HG02798 (cell line): ENCODE data around the gene MAP3K5.

Source experiments
- ATAC-seq: cut with Tn5 transposase; IDR thresholded peaks from one replicate; pipeline ENCODE4 v1.9.1; 2021; ENCODE audit warnings: mild to moderate bottlenecking; ENCODE audit not compliant: unreplicated experiment, poor library complexity

MAP3K5 gene

GRCh38 chr6:136656121-136656520 lies 136.2 kb downstream of the MAP3K5 start:
- no peak for ATAC-seq

DNA sequence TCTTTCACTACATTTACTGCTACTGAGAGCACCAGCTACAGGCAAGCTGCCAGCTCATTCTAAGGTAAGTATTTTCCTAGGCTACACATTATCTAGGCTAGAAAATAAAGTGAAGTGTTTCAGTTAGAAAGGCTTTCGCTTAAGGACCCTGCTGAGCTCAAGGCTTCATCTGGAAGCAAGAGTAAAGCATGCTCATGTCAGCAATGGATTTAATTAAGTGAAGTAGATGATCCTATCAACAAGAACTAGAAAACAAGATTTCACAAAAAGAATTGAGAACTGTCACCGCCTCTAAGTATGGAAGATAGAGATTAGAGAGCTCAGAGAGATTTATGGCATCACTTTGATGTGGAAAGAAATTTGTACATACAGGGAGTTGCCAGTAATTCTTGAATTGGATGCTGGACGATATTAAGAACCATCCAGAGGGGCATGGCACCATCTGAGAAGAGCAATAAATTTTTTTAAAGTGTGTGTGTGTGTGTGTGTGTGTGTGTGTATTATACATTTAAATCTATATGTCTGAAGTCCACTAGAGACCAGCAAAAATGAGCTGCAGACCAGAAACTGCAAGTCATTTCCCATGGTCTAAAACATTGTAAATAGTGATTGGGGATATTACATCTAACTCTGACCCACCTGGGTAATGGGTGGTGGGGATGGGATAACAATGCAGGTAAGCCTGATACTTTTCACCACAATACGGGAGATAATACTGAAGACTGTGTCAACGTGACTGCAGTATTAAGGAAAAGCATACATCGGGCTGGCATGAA lies 136.8 kb downstream of the MAP3K5 start:
- ATAC-seq = no peak

- no peak for ATAC-seq
Measured at GRCh38 chr6:136654086-136654485, 138.2 kb downstream of the MAP3K5 start.

GRCh38 chr6:136652656-136653055 lies 139.6 kb downstream of the MAP3K5 start:
- no peak for ATAC-seq

- no peak for ATAC-seq
Measured at GRCh38 chr6:136651982-136652381, 140.3 kb downstream of the MAP3K5 start.

GRCh38 chr6:136647363-136647852 lies 144.9 kb downstream of the MAP3K5 start:
- ATAC-seq = peak; percentile 58

DNA sequence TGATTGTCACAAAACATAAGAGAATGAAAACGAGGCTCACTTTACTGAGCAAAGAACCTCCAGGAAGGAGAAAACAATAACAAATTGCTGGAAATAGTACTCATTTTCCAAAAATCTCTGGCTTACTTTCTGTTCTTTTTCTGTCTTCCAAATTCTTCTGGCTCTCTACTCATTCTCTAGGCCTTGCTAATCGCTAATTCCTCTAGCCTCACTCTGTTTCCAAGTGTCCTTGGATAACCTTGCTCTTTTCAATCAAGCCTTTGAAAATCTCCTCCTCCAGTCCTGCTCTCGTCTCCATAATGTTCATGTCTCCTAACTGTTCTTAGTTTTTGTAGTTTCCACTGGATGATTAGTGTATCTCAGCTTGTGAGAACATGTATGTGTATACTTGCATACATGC lies 145.9 kb downstream of the MAP3K5 start:
- ATAC-seq = no peak

DNA sequence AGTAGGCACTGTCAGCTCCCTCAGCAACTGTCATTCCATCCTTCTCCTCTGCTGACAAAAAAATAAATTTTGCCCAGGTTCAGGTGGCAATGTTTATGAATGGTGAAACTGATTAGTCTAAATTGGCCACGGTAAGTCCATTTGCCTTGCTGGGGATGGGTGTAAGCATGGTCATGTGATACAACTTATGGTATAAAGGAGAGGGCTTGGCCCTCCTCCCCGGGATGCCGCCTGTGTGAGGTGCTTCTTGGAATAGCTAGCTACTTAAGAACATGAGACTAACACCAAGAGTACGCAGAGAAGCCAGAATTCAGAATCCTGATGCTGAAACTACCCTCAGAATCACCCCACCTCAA lies 147.7 kb downstream of the MAP3K5 start:
- peak; percentile 20 for ATAC-seq

GRCh38 chr6:136643850-136644596 lies 148.3 kb downstream of the MAP3K5 start:
- ATAC-seq = peak; percentile 73

GRCh38 chr6:136641873-136642465 lies 150.3 kb downstream of the MAP3K5 start:
- ATAC-seq = no peak

GRCh38 chr6:136641166-136641565 lies 151.1 kb downstream of the MAP3K5 start:
- no peak for ATAC-seq

- no peak for ATAC-seq
Measured at GRCh38 chr6:136640132-136640915, 152.0 kb downstream of the MAP3K5 start.

GRCh38 chr6:136639702-136640101 lies 152.6 kb downstream of the MAP3K5 start:
- no peak for ATAC-seq

DNA sequence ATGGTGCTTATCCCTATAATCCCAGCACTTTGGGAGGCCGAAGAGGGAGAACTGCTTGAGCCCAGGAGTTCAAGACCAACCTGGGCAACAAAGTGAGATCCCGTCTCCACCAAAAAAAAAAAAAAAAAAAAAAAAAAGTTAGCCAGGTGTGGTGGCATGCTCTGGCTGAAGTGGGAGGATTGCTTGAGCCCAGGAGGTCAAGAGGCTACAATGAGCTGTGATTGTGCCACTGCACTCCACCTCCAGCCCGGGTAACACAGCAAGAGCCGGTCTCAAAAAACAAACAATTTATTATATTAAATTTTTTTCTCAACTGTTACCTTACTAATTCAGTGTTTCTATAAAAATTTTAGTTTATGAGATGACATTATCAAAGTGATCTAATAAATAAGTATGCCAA lies 156.7 kb downstream of the MAP3K5 start:
- ATAC-seq = no peak

- ATAC-seq = no peak
Measured at GRCh38 chr6:136633355-136633754, 158.9 kb downstream of the MAP3K5 start.

- ATAC-seq = no peak
Measured at GRCh38 chr6:136628996-136629395, 163.3 kb downstream of the MAP3K5 start.

DNA sequence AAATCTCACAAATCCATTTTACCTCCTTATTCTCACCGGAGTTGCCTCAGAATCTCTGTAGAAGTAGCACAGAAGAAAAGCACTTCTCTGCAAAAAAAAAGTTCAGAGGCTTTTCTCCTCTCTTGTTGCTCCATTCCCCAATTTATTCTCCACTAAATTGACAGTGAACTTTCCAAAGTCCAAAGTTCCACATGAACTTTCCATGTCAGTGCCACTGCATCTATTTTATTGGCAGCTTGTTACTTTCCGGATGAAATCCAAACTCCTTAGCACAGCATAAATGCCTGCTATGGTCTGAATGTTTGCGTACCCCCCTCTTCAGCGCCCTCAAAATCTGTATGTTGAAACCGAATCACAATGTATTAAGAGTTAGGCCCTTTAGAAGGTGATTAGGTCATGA lies 165.1 kb downstream of the MAP3K5 start:
- ATAC-seq = no peak

DNA sequence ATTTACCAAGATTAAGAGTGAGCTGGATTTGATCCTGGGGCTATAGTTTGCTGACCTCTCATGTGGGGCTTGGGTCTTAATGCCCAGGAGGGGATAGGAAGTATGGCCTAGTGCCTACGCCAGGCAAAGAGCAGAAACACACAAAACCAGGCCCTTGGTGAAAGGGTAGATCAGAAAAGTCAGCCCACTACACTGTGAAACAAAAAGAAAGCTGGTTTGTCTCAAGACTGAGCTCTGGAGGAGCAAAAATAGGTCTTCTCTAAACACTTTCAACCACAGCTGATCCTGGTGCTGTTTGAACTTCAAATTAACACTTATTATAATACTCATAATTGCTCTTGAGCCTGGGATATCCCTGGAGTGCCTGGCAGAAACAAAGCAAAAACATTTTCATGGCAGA lies 167.0 kb downstream of the MAP3K5 start:
- no peak for ATAC-seq

- ATAC-seq = no peak
Measured at GRCh38 chr6:136624347-136624746, 167.9 kb downstream of the MAP3K5 start.

DNA sequence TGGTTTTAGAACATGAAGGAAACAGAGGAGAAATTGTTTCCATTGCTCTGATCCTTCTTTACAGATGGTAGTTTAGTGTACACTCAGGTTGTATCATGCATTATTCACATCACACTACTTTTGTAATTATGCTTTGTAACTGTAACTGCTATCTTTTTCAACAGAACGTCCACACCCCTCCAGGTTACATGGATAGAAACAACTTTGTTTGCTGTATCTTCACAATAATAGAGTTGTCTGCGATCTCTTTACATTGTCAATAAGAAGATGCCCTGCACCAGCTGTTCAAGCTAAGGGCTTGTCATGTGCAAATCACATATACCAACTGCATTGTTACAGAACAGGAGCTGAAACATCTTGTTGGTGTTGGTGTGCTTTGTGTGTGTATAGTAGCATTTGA lies 174.2 kb downstream of the MAP3K5 start:
- no peak for ATAC-seq

DNA sequence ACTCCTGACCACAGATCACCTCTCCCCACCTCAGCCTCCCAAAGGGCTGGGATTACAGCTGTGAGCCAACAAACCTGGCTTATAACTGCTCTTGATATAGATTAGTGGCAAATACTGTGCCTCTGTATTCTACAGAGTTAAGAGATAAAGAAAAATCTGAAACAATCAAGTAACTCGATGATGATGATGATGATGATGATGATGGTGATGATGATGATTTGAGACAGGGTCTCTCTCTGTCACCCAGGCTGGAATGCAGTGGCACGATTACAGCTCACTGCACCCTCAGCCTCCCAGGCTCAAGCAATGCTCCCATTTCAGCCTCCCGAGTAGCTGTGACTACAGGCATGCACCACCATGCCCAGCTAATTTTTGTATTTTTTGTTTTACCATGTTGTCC lies 175.8 kb downstream of the MAP3K5 start:
- ATAC-seq = no peak
